SKM-1 (cell line): ENCODE results near the gene EIF3D.
A peak's percentile ranks its signal among the peaks of the same experiment; 100 is the strongest.

ENCODE experiments used
- DNase-seq: peaks from one replicate; lab custom pipeline; 2025; ENCODE audit not compliant: unreplicated experiment; lab: John Stamatoyannopoulos, UW

EIF3D gene

DNA sequence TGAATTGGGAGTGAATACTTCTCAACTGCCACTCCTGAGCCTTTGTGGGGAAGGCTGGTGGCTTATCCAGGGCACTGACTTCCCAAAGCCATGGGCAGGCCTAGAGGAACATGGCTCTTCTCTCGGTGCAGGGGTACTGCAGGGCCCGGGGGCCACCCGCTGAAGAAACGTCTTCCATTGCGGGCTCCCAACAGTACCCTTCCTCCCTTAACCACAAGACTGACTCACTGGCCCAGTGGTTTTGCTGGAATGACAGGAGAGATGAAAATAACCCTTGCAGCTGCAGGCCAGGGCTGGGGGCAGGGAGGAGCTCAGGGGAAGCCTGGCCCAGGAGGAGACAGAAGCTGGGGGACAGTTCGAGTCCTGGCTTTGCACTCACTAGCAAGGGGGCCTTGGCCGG, 61.0 kb downstream of the EIF3D start:
- peak; percentile 94 for DNase-seq

DNA sequence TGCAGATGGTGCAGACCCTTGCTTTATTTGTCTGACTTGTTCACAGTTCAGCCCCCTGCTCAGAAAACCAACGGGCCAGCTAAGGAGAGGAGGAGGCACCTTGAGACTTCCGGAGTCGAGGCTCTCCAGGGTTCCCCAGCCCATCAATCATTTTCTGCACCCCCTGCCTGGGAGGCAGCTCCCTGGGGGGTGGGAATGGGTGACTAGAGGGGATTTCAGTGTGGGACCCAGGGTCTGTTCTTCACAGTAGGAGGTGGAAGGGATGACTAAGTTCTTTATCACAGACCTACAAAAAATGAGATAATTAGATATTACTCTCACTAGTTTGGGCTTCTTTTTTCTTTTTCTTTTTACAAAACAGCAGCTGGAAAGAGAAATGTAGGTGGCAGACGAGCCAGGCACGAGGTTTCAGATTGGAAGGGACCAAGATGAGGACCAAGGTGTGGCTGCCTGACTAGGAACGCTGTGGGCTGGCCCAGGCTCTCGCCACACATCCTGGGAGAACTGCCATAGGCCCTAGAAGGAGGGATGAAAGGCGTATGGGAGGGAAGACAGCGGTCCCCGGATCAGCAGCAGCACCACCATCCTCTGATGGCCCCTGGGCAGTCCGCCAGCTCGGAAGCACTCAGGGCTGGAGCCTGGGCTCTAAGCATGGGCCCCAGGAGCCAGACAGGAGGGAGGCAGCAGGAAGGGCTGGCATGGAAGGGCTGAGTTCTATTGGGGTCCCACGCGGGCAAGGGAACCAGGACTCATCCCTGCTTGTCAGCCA, 61.7 kb downstream of the EIF3D start:
- DNase-seq = no peak

DNA sequence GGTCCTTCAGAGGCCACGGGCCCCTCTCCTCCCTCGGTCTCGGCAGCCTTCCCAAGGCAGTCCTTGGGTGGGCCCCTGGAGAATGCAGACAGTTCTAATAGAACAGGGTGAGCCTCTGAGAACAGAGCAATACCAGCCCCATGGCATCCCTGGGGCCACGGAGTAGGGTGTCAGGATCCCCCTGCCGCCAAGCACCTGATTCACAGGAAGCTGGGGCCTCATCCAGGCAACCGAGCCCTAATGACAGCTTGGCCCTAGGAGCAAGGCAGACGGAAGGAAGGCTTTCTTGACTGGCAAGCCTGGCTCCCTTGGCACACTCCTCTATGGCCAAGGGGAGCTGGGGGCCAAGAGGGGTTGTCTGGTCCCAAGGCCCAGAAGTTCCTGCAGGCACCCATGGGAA, 62.7 kb downstream of the EIF3D start:
- no peak for DNase-seq

DNA sequence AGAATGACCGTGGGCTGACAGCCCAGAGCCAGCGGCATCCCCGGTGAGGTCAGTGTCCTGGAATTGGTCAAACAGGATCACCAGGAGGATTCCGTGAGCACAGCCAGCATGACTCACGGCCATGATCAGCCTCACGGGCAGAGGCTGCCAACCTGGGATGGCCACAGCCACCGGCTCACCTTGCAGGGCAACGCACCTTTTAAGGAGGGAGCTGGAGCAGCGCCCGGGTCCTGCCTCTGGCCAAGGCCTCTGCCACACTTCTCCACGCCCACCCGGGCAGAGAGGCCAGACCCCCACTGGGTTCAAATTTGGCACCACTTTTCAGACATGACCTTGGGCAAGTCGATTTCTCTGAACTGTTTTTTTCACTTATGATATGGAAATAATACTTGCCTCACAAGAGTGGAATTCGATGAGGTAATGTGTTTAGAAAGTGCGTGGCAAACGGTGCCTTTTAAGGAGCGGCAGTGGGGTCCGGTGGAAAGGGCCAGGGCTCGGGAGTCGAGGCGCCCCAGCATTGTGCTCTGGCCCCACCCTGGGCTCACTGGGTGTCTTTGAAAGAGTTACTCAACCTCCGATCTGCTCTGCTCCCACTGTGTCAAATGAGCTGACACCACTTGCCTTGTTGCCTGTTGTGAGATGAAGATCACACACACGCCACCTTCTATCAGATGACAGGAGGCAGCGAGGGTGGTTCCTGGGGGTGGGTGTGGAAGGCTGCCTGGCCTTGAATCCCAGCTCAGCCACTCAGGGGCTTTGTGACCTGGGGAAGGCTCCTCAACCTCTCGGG, 63.5 kb downstream of the EIF3D start:
- no peak for DNase-seq

DNA sequence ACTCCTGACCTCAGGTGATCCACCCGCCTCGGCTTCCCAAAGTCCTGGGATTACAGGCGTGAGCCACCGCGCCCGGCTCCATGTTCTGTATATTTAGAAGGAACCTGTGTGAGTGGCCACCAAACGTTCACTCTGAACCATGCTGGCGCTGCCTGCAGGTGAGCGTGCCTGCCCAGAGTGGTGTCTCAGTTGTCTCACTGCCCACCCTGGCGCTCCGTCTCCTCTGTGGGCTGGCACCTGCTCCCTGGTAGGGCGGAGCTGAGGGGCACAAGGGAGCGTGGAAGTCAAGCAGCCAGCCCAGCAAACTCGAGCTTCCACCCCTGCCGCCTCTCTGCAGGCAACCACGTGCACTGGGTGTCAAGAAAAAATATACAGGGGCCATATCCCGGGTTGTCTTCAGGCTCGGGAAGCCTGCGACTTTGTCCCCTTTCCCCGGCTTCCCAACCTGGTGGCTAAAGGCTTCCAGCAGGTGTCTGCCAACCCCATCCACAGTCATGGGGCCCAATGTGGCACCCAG, 64.2 kb downstream of the EIF3D start:
- no peak for DNase-seq

DNA sequence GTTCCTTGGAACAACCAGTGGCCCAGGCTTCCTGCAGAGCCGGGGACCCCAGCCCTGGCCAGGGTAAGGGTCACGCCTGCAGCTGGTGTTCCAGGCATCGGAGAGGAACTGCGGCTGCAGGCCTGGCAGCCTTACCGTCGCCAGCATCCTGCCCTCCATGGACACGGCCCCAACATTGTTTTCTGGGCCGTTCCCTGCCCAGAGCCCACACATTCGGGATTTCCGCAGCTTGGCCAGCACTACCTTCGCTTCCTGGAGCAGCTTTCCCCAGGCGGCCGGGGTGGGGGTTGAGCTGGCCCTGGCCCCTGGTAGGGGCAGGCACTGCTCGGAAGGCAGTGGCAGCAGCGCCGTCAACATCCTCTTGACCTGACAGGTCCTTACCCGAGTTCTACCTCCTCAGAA, 65.2 kb downstream of the EIF3D start:
- DNase-seq = no peak

DNA sequence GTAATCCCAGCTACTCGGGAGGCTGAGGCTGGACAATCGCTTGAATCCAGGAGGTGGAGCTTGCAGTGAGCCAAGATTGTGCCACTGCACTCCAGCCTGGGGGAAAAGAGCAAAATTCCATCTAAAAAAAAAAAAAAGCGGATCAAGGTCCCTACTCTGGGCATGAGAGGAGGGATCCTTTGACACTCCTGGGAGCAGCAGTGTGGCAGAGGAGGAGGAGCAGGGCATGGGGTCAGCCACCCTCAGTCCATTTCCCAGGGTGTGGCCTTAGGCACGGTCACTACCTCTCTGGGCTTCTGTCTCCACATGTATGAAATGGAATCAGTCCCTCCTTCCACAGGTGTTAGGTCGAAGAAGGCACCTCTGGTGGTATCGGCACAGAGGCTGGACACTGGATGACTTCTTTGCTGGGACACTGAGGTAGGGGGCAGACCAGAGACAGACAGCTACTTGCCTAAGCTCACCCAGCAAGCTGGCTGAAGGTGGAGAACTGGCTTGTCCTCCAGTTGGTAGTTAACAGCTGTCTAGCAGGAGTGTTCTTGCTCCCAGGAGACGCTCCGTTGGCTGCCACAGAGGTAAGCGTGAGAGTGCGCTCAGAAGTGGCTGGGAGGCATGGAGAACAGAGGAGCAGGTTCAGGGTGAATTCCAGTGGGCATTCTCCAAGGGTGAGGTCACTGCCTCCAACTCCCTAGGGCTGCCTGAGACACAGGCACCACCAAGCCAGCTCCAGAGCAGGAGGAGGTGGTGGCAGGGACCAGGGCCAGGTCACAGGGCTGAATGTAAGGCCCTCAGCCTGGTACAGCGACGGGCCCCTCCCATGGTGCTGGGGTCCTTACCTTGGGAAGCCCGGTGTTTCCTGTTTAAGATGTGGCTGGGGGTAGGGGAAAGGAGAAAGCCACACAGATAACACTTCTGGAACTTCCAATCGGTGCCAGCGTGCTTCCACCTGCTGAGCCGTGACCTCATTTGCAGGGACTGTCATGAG, 67.0 kb downstream of the EIF3D start:
- no peak for DNase-seq
